HG02678 (cell line): ENCODE measurements around the gene FSIP2.

Experiments used
- ATAC-seq: cut with Tn5 transposase; IDR thresholded peaks from one replicate; pipeline ENCODE4 v1.9.1; 2021; ENCODE audit warnings: mild to moderate bottlenecking, moderate library complexity; ENCODE audit not compliant: unreplicated experiment

Gene FSIP2

DNA sequence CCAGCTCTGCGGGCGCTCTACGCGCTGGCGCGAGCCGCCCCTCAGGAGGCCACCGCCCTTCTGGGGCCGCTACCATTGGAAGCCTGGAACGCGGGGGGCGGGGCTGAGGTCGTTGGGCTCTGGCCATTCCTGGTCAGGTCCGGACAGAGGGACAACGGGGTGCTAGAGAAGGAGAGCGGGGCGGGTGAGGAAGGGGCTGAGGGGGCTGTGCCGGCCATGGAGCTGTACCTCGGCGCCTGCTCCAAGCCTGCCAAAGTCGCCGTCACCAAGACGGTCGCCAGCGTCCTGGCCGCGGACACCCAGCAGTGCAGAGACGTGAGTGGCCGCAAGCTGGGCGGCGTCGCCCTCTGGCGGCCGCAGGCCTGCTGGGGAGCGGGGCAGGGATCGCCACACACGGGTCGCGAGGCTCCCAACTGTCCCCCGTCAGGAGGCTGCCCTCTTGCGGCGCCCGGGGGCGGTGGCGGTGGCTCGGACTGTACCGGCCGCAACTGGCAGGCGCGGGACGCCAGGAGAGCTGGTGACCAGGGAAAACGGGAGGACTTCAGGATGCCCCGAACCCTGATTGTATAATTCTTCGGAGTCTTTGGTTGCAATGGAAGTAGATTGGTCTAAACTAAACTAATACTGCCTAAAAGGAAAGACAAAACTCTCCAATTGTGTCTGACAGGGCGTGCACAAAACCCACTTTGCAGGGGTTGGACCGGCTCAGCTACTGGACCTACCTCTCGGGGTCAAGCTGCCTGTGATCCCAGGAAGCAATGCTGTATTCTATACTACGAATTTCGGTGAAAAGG, at the start of gene FSIP2:
TSS of gene FSIP2 (plus strand) at position 126 of the 794 bp plus-strand sequence. CDS start at position 217, 91 bp downstream.
- peak; percentile 96 for ATAC-seq

GRCh38 chr2:185689906-185690539, 48.6 kb upstream of the FSIP2 start:
- no peak for ATAC-seq

GRCh38 chr2:185695711-185696235, 42.8 kb upstream of the FSIP2 start:
- ATAC-seq = no peak

DNA sequence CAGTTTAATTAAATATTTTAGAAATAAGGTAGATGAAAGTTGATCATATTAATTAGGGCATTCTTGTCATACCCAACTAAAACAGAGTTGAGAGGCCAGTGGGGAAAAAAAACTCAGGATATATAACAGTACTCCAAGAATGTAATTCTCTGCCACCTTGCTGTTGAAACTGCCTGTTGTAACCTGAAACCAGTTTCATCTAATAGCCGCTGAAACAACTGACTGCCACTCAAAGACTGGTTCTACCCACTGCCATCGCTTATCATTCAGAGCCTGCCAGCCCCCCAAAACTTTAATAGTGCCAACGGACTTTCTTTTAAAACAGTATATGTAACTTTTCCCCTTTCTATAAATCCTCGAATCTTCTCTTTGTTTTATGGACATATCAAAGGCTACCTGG, 37.7 kb upstream of the FSIP2 start:
- ATAC-seq = no peak

- no peak for ATAC-seq
These were observed 3.9 kb upstream of the FSIP2 start for GRCh38 chr2:185734658-185735057.

DNA sequence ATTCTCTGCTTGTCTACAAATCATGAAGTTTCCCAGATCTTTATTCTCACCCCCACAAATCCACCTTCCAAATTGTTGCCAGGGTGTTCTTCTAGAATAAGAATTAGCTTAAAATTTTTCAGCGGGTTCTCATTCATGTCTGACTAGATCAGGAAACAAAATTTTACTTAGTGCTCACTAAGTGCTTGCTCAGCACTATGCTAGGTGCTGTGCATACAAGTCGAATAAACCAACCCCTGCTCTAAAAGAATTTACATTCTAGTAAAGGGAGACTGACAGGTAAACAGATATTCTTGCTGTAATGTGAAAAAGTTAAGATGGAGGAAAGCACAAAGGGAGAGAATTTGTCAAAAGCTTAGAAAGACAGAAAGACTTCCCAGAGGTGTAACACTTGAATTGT, 2.4 kb upstream of the FSIP2 start:
- no peak for ATAC-seq

GRCh38 chr2:185745864-185746859, 7.6 kb downstream of the FSIP2 start:
- ATAC-seq = no peak

GRCh38 chr2:185757356-185757755, 18.8 kb downstream of the FSIP2 start:
- no peak for ATAC-seq

- ATAC-seq = no peak
These were observed 32.8 kb downstream of the FSIP2 start for GRCh38 chr2:185771396-185771795.

DNA sequence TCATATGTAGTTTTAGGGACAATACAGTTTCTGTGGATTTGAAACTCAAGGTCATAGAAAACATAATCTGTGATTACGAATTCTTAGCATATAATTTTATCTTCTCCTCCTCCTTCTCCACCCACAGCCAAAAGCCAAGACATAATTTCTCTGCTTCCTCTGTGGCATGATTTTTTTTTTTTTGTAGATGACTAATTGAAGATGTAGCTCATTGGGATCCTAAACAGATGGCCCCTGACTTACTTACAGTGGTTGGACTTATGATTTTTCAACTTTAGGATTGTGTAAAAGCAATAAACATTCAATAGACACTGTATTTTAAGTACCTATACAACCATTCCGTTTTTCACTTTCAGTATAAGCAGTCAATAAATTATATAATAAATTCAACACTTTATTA, 42.3 kb downstream of the FSIP2 start:
- ATAC-seq = no peak

DNA sequence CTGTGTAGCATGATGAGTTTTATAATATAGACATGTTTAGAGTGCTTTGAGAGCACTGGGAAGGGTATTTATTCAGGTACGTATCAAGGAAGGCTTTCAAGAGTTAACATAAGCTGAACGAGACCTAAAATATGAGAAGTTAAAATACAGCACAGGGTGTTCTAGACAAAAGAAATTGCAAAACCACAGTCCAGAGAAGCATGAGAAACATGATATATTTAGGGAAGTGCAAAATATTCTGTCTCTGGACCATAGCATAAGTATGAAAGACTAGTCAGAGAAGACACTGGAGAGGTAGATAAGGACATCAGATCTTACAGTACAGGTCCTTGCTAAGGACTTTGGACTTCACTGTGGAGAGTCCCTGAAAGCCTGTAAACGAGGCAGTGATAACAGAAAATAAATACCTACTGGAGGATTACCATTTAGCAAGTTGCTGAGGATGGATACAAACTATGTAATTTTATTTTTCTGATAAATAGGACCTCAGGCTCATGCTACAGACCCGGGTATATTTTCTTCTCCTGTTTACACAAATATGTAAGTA, 43.7 kb downstream of the FSIP2 start:
- ATAC-seq = no peak

GRCh38 chr2:185785156-185785555, 46.6 kb downstream of the FSIP2 start:
- no peak for ATAC-seq

DNA sequence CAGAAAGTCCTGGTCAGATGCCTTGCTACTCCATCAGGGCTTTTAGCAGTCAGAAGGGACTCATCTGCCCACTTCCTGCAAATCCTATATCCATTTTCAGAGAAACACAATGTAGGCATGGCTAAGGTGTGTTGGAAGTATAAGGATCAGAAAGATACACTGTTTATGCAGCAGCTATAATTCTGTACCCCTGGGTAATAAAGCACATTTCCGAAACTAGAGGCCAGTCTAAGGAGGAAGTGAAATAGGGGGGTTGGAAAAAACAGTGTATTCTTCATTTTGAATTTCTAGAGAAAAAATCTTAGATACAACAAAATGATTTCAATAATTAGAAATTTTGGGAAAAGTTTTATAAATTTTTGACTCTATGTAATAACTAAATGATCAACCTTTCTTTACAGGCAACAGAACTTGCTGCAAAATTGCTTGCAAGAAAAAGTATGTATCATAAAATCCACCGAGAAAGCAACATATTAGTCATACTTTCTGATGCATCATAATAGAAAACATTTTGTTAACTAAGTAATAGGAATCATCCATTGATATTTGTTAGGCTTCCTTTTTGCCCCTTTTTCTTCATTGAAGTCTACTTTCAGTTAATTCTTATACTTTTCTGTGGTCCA, 47.4 kb downstream of the FSIP2 start:
- ATAC-seq = peak; percentile 68

DNA sequence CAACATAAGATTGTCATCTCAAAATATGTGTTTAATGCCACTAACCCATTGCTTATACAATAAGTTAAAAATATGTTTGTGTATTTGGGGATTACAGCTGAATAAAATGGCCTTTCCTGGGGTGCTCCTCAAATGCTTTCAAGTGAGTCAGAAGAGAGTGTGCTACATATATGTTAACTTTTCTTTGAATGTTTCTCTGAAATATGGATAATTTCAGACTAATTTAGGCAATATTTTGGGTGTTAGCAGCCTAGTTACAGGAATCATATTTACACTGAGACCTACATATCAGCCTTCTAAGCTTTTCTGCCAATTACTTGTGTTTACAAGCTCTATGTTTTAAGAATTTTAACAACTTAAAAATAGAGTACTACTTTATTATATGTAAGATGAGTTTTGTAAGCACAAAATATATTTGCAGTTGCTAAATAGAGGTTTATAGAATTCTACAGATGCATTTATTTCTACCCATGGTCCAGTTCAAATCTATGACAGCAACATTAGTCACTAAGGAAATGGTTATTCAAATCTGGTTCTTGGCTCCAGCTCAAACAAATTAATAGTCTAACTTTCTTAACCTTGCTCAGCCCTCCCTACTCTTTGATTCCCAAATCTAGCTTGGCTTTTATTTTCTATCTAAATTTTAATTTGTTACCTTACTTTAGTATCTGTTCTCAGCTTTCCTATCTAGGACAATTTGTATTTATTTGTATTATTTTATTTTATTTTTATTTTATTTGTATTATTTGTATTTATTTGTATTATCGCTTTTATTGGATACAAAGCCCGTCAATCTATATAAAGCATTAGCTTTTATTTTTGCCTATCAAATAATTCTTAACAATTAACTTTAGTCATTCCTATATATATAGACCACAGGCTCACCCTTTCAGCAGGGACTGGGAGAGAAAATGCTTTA, 48.9 kb downstream of the FSIP2 start:
- ATAC-seq = no peak

- ATAC-seq = no peak
These were observed 51.8 kb downstream of the FSIP2 start for GRCh38 chr2:185790361-185790760.

DNA sequence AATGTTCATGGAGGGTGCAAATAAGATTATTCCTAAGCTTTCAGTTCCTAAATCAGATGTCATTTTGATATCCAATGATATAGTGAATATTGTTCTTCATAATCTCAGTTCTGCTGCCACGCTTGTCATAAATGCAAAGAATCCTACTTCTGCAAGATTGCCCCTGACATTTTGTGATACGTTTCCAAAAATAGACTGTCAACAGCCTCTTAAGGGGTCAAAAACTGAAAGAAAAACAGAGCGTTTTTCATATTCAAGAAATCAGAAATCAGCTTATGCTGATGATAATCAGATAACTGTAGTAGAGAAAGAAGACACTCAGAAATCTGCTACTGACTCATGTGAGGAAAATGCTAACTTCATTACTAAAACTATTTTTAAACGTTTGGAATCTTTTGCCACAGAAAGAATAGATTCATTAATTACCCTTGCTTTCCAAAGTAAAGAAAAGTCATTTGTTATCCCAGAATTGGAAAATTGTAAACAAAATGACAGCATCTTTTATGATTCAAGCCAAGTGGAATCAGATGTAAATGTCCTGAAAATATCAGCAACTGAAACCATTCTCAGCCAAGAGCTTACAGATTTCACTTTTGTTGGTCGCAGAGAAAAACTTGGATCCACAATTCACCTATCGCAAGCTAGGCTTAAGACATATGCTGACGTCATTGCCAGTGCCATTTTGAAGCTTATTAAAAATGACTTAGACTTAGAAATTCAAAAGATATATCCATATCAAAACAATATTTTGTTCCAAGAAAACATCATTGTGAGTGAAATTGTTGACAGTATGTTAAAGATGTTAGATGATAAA, 55.1 kb downstream of the FSIP2 start:
- ATAC-seq = no peak

DNA sequence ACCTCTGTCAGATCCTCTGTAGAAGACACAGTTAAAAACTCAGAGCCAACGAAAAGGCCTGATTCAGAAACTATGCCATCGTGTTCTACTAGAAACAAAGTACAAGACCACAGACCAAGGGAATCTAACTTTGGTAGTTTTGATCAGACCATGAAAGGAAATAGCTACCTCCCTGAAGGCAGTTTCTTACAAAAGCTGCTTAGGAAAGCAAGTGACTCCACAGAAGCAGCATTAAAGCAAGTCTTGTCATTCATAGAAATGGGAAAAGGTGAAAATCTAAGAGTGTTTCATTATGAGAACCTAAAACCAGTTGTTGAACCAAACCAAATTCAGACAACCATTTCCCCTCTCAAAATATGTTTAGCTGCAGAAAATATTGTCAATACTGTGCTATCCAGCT, 58.2 kb downstream of the FSIP2 start:
- ATAC-seq = no peak

GRCh38 chr2:185802926-185803325, 64.3 kb downstream of the FSIP2 start:
- no peak for ATAC-seq
